H1 (cell line): ENCODE data around the gene COL20A1. TPM values are rescaled to one million over a fixed set of nuclear protein-coding genes. Genes with fewer than 3 reads are reported as not detected.

ENCODE experiments used
- CTCF ChIA-PET: fragments of 300-600 bp; sonication (Branson Sonifier 250); formaldehyde crosslinking; loops from one replicate; lab custom pipeline; 2021; ENCODE audit not compliant: partially characterized antibody; lab: Charles Lee
- POLR2A ChIA-PET: fragments of 300-600 bp; sonication (Branson Sonifier 250); formaldehyde crosslinking; loops from one replicate; lab custom pipeline; 2021; ENCODE audit warnings: inconsistent platforms; ENCODE audit not compliant: partially characterized antibody; lab: Charles Lee
- DNase-seq, 2 experiments: peaks; one replicate each; pipeline versions ENCODE4 v3.0.0 to v3.0.0-alpha.2; 2010 to 2022; ENCODE audit warnings: low spot score in 2 of 2, low read depth in 1 of 2, mixed read lengths in 1 of 2
- FAIRE-seq: peaks from 2 replicates; lab custom pipeline; 2011; peaks lifted over from hg19 to GRCh38; lab: Jason Lieb, UNC
- H2AFZ ChIP-seq: 2 replicates; pipeline ENCODE4 v1.8.1; 2012; ENCODE audit warnings: low read length, inconsistent platforms
- H2AK5ac ChIP-seq: 2 replicates; pipeline ENCODE4 v1.6.1; 2013; ENCODE audit warnings: low read depth, low read length
- H2BK120ac ChIP-seq: replicated peaks from 2 replicates; pipeline ENCODE3; 2013; ENCODE audit warnings: low read depth, low read length, inconsistent platforms
- H2BK12ac ChIP-seq: 2 replicates; pipeline ENCODE4 v1.6.1; 2013; ENCODE audit warnings: low read depth, low read length
- H2BK15ac ChIP-seq: 2 replicates; pipeline ENCODE4 v1.6.1; 2013; ENCODE audit warnings: low read length
- H2BK20ac ChIP-seq: 2 replicates; pipeline ENCODE4 v1.6.1; 2013; ENCODE audit warnings: low read length
- H2BK5ac ChIP-seq: 2 replicates; pipeline ENCODE4 v1.6.1; 2013; ENCODE audit warnings: low read depth, low read length
- H3K14ac ChIP-seq: 2 replicates; pipeline ENCODE4 v1.6.1; 2013; ENCODE audit warnings: inconsistent platforms; ENCODE audit not compliant: insufficient read length
- H3K18ac ChIP-seq: 2 replicates; pipeline ENCODE4 v1.6.1; 2013; ENCODE audit warnings: low read length; ENCODE audit errors: extremely low read depth
- H3K23ac ChIP-seq: 2 replicates; pipeline ENCODE4 v1.6.1; 2013; ENCODE audit warnings: inconsistent platforms; ENCODE audit not compliant: insufficient read length
- H3K23me2 ChIP-seq: 2 replicates; pipeline ENCODE4 v1.6.1; 2013; ENCODE audit warnings: low read depth, low read length
- H3K27ac ChIP-seq: 2 replicates; pipeline ENCODE4 v1.6.1; 2011; ENCODE audit warnings: low read depth, low read length, inconsistent platforms
- H3K27me3 ChIP-seq, 4 experiments: replicated peaks in 1 of 4; 1 replicate in 1 of 4; 2 replicates in 3 of 4; pipeline versions ENCODE4 v1.6.1 to v1.8.1; 2011 to 2013; ENCODE audit warnings: low read length in 3 of 4, mild to moderate bottlenecking in 3 of 4, inconsistent platforms in 2 of 4, mixed read lengths in 2 of 4, moderate library complexity in 1 of 4; ENCODE audit not compliant: control insufficient read depth in 3 of 4, insufficient read depth in 3 of 4; ENCODE audit errors: extremely low read depth in 1 of 4
- H3K36me3 ChIP-seq, 4 experiments: 2 replicates each; pipeline versions ENCODE4 v1.6.1 to v1.8.1; 2011 to 2013; ENCODE audit warnings: mild to moderate bottlenecking in 4 of 4, low read length in 3 of 4, moderate library complexity in 2 of 4, control low read depth in 1 of 4, inconsistent platforms in 1 of 4; ENCODE audit not compliant: insufficient read depth in 4 of 4, control insufficient read depth in 2 of 4
- H3K4ac ChIP-seq: replicated peaks from 2 replicates; pipeline ENCODE3; 2013; ENCODE audit warnings: low read length, low read depth, mixed read lengths, inconsistent platforms; ENCODE audit not compliant: insufficient read length
- H3K4me1 ChIP-seq, 4 experiments: replicated peaks in 1 of 4; 1 replicate in 1 of 4; 2 replicates in 3 of 4; pipeline versions ENCODE4 v1.6.1 to v1.8.1; 2011 to 2013; ENCODE audit warnings: low read length in 3 of 4, inconsistent platforms in 2 of 4, mixed read lengths in 1 of 4; ENCODE audit not compliant: insufficient read depth in 4 of 4, control insufficient read depth in 3 of 4
- H3K4me2 ChIP-seq, 2 experiments: 2 replicates each; pipeline versions ENCODE4 v1.6.1 to v1.8.1; 2011 to 2013; ENCODE audit warnings: low read depth in 2 of 2, low read length in 2 of 2, control low read depth in 1 of 2, inconsistent platforms in 1 of 2, mild to moderate bottlenecking in 1 of 2; ENCODE audit not compliant: insufficient read depth in 1 of 2
- H3K4me3 ChIP-seq, 4 experiments: fragments of 200-600, 300-600 bp in 1 of 4; sonication (generic), shearing (Covaris generic), sonication (Bioruptor Twin) in 1 of 4; 2 replicates each; pipeline versions ENCODE4 v1.5.1 to v1.8.1; 2011 to 2016; ENCODE audit warnings: low read length in 4 of 4, low read depth in 3 of 4, control low read depth in 2 of 4, inconsistent platforms in 2 of 4, mild to moderate bottlenecking in 2 of 4, mixed read lengths in 1 of 4, moderate library complexity in 1 of 4; ENCODE audit not compliant: insufficient read depth in 2 of 4; ENCODE audit errors: extremely low read depth in 1 of 4
- H3K56ac ChIP-seq: replicated peaks from 2 replicates; pipeline ENCODE3; 2013; ENCODE audit warnings: low read depth, mild to moderate bottlenecking, mixed read lengths, low read length, inconsistent platforms; ENCODE audit not compliant: insufficient read length
- H3K79me1 ChIP-seq: 2 replicates; pipeline ENCODE4 v1.6.1; 2013; ENCODE audit warnings: low read depth, low read length, control low read depth
- H3K79me2 ChIP-seq, 2 experiments: 2 replicates each; pipeline versions ENCODE4 v1.6.1 to v1.8.1; 2012 to 2013; ENCODE audit warnings: low read length in 2 of 2, mild to moderate bottlenecking in 2 of 2, inconsistent platforms in 1 of 2; ENCODE audit not compliant: insufficient read depth in 2 of 2, control insufficient read depth in 1 of 2
- H3K9ac ChIP-seq, 4 experiments: replicated peaks in 1 of 4; 1 replicate in 1 of 4; 2 replicates in 3 of 4; pipeline versions ENCODE4 v1.6.1 to v1.8.1; 2011 to 2013; ENCODE audit warnings: low read depth in 3 of 4, low read length in 3 of 4, control low read depth in 2 of 4, mild to moderate bottlenecking in 2 of 4, moderate library complexity in 2 of 4, inconsistent platforms in 1 of 4; ENCODE audit errors: extremely low read depth in 1 of 4
- H3K9me3 ChIP-seq, 2 experiments: 2 replicates each; pipeline versions ENCODE4 v1.6.1 to v1.8.1; 2012 to 2013; ENCODE audit warnings: mild to moderate bottlenecking in 2 of 2, moderate library complexity in 2 of 2, control low read depth in 1 of 2, inconsistent platforms in 1 of 2, low read depth in 1 of 2, low read length in 1 of 2, mixed read lengths in 1 of 2; ENCODE audit not compliant: insufficient read depth in 2 of 2
- H4K20me1 ChIP-seq, 2 experiments: replicated peaks in 1 of 2; 2 replicates each; pipeline versions ENCODE3 to v1.8.1; 2011 to 2013; ENCODE audit warnings: inconsistent platforms in 2 of 2, low read length in 2 of 2, mild to moderate bottlenecking in 1 of 2; ENCODE audit not compliant: insufficient read depth in 2 of 2, control insufficient read depth in 1 of 2
- H4K5ac ChIP-seq: 2 replicates; pipeline ENCODE4 v1.6.1; 2013; ENCODE audit warnings: low read length, low read depth, mixed read lengths, inconsistent platforms; ENCODE audit not compliant: insufficient read length
- H4K8ac ChIP-seq: 2 replicates; pipeline ENCODE4 v1.8.0; 2013; ENCODE audit warnings: mild to moderate bottlenecking, moderate library complexity, low read length, inconsistent platforms; ENCODE audit not compliant: insufficient read depth; ENCODE audit errors: extremely low read depth
- H4K91ac ChIP-seq: replicated peaks from 2 replicates; pipeline ENCODE3; 2013; ENCODE audit warnings: low read length, mixed read lengths, inconsistent platforms; ENCODE audit not compliant: insufficient read length
- CREB1 ChIP-seq: IDR thresholded peaks from 2 replicates; pipeline ENCODE4 v1.6.1; 2012; ENCODE audit warnings: inconsistent platforms
- CTBP2 ChIP-seq: IDR thresholded peaks from 2 replicates; pipeline ENCODE4 v1.7.0; 2011; ENCODE audit warnings: borderline replicate concordance, mild to moderate bottlenecking, moderate library complexity, mixed read lengths, low read length; ENCODE audit not compliant: insufficient read depth, insufficient read length
- EP300 ChIP-seq, 2 experiments: IDR thresholded peaks; 1 replicate in 1 of 2; 2 replicates in 1 of 2; pipeline ENCODE4 v1.6.1; 2011 to 2012; ENCODE audit warnings: low read depth in 2 of 2, low read length in 2 of 2, mild to moderate bottlenecking in 2 of 2, borderline replicate concordance in 1 of 2, inconsistent platforms in 1 of 2, moderate library complexity in 1 of 2
- JUN ChIP-seq: IDR thresholded peaks from 2 replicates; pipeline ENCODE4 v1.6.1; 2011; ENCODE audit warnings: low read depth, mild to moderate bottlenecking, improper control_type of control experiment, low read length
- KDM5A ChIP-seq: fragments of 200-600 bp; IDR thresholded peaks from 2 replicates; pipeline ENCODE4 v1.7.1; 2012; ENCODE audit warnings: mild to moderate bottlenecking, low read length, inconsistent platforms, mixed read lengths
- SIRT6 ChIP-seq: IDR thresholded peaks from one replicate; pipeline ENCODE4 v1.7.1; 2012; ENCODE audit warnings: low read length, inconsistent platforms
- SRF ChIP-seq: IDR thresholded peaks from 2 replicates; pipeline ENCODE4 v1.6.1; 2011; ENCODE audit warnings: mild to moderate bottlenecking, low read depth, low read length, moderate library complexity
- WGBS, 2 experiments: shearing (Covaris generic) in 1 of 2; methylation state at CpG; one replicate each; pipeline versions ENCODE4 v1.1.6 to v1.1.7; 2013 to 2015; ENCODE audit warnings: low lambda C conversion rate in 2 of 2, mixed read lengths in 2 of 2, inconsistent platforms in 1 of 2, low coverage in 1 of 2, missing lambda C conversion rate in 1 of 2; ENCODE audit not compliant: insufficient replicate concordance in 2 of 2, insufficient coverage in 1 of 2, insufficient read length in 1 of 2; ENCODE audit errors: extremely low coverage in 1 of 2, missing lambda C conversion rate in 1 of 2; 5-methylcytosine and 5-hydroxymethylcytosine counted together
- polyA plus RNA-seq, 7 experiments: library from polyadenylated mRNA; depleted of rRNA in 3 of 7; stranded (reverse) in 5 of 7; unstranded in 2 of 7; fragments of >200 nt in 5 of 7; fragments of 200-250 nt in 2 of 7; gene quantifications; 1 replicate in 5 of 7; 2 replicates in 1 of 7; 4 replicates in 1 of 7; pipeline versions ENCODE4 v1.2.1 to v1.2.3, GENCODE V29; 2011 to 2013; ENCODE audit warnings: missing spikeins in 2 of 7, mixed read lengths in 2 of 7
- total RNA-seq: library from RNA; stranded (reverse); fragmentation: NEBNext Ultra II Directional; extraction: Animal tissue kit (Norgen Biotek cat#: 25700); gene quantifications from 2 replicates; pipeline ENCODE4 v1.2.1, GENCODE V29; 2021
- TF ChIP-seq, protein P1 (sequence below): IDR thresholded peaks from 2 replicates; pipeline ENCODE4 v1.6.1; 2012; ENCODE audit warnings: inconsistent platforms
- TF ChIP-seq, protein P2 (sequence below): IDR thresholded peaks from 2 replicates; pipeline ENCODE4 v1.6.1; 2012; ENCODE audit warnings: inconsistent platforms
- TF ChIP-seq, protein P3 (sequence below): IDR thresholded peaks from 2 replicates; pipeline ENCODE4 v1.6.1; 2011; ENCODE audit warnings: low read length, improper control_type of control experiment

The COL20A1 gene
- total and polyA plus RNA-seq, 2 of the 8 experiments (the other 6 are each of a cell fraction or from before 2014, with no cell fraction given) = 0.19 to 0.21 TPM

DNA sequence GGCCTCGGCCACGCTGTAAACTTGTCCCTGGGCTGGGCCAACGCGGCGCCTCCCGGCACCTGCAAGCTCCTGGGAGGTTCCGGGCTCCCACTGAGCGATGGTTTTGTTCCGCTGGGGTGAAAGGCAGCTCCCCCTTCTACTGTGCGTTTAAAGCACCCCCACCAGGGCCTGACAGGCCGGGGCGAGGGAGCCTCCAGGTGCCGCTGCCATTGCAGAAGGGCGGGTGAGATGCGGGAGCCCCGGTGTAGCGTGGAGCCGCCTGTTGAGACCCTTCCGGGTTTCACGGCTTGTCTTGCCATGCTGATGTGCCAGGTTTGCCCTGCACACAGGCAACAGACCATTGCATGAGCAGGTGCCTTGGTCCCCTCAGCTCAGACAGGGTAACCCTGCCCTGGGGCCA is 2.9 kb downstream of the COL20A1 start:
- Histone ChIP-seq H3K36me3 (no peaks in the 10 kb centered on the region), H4K91ac (peak overlapping the region; percentile 97), H3K4ac (peak overlapping the region; percentile 44), H4K20me1 (peaks cover 0 to 2% of the 10 kb centered on the region in 2 experiments), H3K4me2 (peak overlapping the region; percentile 49 to 57), H3K23me2 (peaks cover 3% of the 10 kb centered on the region; the same call in 1 of the 2 replicates), H3K56ac (no peak overlapping the region), H4K5ac (no peak overlapping the region), H3K18ac (peak overlapping the region; percentile 71; the same call in 1 of the 2 replicates), H3K9ac (no peak overlapping the region), H2BK15ac (0 out of 2 replicates have a peak overlapping the region, but pooled peaks have one; percentile 97), H2AFZ (no peak overlapping the region), H2AK5ac (no peak overlapping the region), H2BK12ac (peak overlapping the region; percentile 50; the same call in 1 of the 2 replicates), H3K23ac (no peak overlapping the region), H3K79me2 (no peaks in the 10 kb centered on the region), H3K27ac (no peak overlapping the region), H3K4me1 (peaks cover 0 to 27% (median 23%) of the 10 kb centered on the region in 4 experiments; a peak in 6 of 7 replicates), H3K27me3 (peaks cover 0 to 9% (median 4%) of the 10 kb centered on the region in 4 experiments; a peak in 3 of 7 replicates), H3K4me3 (peak overlapping the region in 2 of 4 experiments; percentile 23 to 39; a peak in 3 of 8 replicates), H4K8ac (peak overlapping the region; percentile 45), H3K79me1 (no peaks in the 10 kb centered on the region; the same call in 1 of the 2 replicates), H2BK5ac (peak overlapping the region; percentile 66; the same call in 1 of the 2 replicates), H3K9me3 (no peaks in the 10 kb centered on the region), H2BK20ac (peak overlapping the region; percentile 97; the same call in 1 of the 2 replicates), H3K14ac (no peak overlapping the region), H2BK120ac (no peak overlapping the region)
- FAIRE-seq = no peak
- peak in 1 of 2 experiments; percentile 72 for DNase-seq
- WGBS, 2 experiments = 25% methylated on average over 20 of the region's 20 CpGs; no CpG with 5 or more reads in 1 of the 2 experiments
- ChIA-PET CTCF (interaction anchor here (0.9 to 9.9 kb wide), 10 partner anchors 12 to 89 kb away, joined by 3 to 81 read pairs (median 8); no protein-coding TSS in a partner anchor), POLR2A (interaction anchor here (1.0 to 2.8 kb wide), 6 partner anchors 14 to 73 kb away, joined by 3 to 10 read pairs (median 4); partner anchors contain the start of gene NKAIN4)
- TF ChIP-seq CTBP2 = peak; percentile 29
- TF ChIP-seq, protein P1, sequence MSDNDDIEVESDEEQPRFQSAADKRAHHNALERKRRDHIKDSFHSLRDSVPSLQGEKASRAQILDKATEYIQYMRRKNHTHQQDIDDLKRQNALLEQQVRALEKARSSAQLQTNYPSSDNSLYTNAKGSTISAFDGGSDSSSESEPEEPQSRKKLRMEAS = 0 out of 2 replicates have a peak, but pooled peaks have one; percentile 29
- TF ChIP-seq SRF = no peak
- no peak for TF ChIP-seq SIRT6
- TF ChIP-seq, protein P2, sequence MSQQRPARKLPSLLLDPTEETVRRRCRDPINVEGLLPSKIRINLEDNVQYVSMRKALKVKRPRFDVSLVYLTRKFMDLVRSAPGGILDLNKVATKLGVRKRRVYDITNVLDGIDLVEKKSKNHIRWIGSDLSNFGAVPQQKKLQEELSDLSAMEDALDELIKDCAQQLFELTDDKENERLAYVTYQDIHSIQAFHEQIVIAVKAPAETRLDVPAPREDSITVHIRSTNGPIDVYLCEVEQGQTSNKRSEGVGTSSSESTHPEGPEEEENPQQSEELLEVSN = 0 out of 2 replicates have a peak, but pooled peaks have one; percentile 32
- TF ChIP-seq, protein P3, sequence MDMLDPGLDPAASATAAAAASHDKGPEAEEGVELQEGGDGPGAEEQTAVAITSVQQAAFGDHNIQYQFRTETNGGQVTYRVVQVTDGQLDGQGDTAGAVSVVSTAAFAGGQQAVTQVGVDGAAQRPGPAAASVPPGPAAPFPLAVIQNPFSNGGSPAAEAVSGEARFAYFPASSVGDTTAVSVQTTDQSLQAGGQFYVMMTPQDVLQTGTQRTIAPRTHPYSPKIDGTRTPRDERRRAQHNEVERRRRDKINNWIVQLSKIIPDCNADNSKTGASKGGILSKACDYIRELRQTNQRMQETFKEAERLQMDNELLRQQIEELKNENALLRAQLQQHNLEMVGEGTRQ = no peak
- no peak for TF ChIP-seq CREB1
- TF ChIP-seq KDM5A = no peak
- no peak for TF ChIP-seq JUN
- TF ChIP-seq EP300 (IDR thresholded peaks at IDR 0.05; ENCODE audit: borderline replicate concordance in 1 of 2, low read depth in 2 of 2, low read length in 2 of 2) = no peak
